H7 (cell line): ENCODE measurements around the gene BCL7C. TPM values are rescaled to one million over a fixed set of nuclear protein-coding genes. Genes with fewer than 3 reads are reported as not detected.

Source experiments
- DNase-seq: peaks from one replicate; pipeline ENCODE4 v3.0.0; 2012
- H3K27me3 ChIP-seq: 2 replicates; pipeline ENCODE4 v1.6.0; 2011; ENCODE audit warnings: mild to moderate bottlenecking, low read length; ENCODE audit not compliant: control insufficient read depth, insufficient read depth
- H3K36me3 ChIP-seq: replicated peaks from 2 replicates; pipeline ENCODE4 v1.5.1; 2011; ENCODE audit warnings: low read length; ENCODE audit not compliant: control insufficient read depth, insufficient read depth
- H3K4me3 ChIP-seq: 2 replicates; pipeline ENCODE4 v1.5.1; 2011; ENCODE audit warnings: low read depth, mild to moderate bottlenecking, control low read depth, low read length, moderate library complexity; ENCODE audit not compliant: insufficient read depth
- total RNA-seq: library from RNA; depleted of rRNA; stranded (reverse); fragments of >200 nt; shearing (Covaris generic); gene quantifications from 2 replicates; pipeline ENCODE4 v1.2.3, GENCODE V29; 2014; rRNA removed

Gene BCL7C
- total RNA-seq, 1 experiment from 2014 or later: 35.5 TPM

- H3K36me3 ChIP-seq: no peaks in the 10 kb centered on the region
- no peak overlapping the region for H3K4me3 ChIP-seq
- peak; percentile 83 for DNase-seq
Measured at GRCh38 chr16:30844671-30845449, 49.0 kb downstream of the BCL7C start.

DNA sequence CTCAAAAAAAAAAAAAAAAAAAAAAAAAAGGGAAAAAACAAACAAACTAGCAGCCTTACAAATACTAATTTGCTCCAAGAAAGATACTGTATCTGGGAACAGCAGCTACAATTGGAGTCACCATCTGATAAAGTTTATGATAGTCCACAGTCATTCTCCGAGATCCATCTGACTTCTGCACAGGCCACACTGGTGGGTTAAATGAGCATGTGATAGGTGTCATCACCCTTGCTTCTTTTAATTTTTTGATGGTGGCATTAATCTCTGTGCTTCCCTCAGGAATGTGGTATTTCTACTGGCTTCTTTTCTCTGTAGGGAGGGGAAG is 49.6 kb downstream of the BCL7C start:
- H3K36me3 ChIP-seq: no peaks in the 10 kb centered on the region
- no peak for DNase-seq
- H3K27me3 ChIP-seq: no peaks in the 10 kb centered on the region
- no peak overlapping the region for H3K4me3 ChIP-seq

More at GRCh38 chr16:30844671-30845449, 49.0 kb downstream of the BCL7C start:
- H3K27me3 ChIP-seq: no peaks in the 10 kb centered on the region

- Histone ChIP-seq H3K4me3 (no peak overlapping the region), H3K36me3 (no peaks in the 10 kb centered on the region), H3K27me3 (no peaks in the 10 kb centered on the region)
- no peak for DNase-seq
Measured at GRCh38 chr16:30843501-30843900, 50.4 kb downstream of the BCL7C start.

- no peaks in the 10 kb centered on the region for H3K36me3 ChIP-seq
- no peak for DNase-seq
- H3K27me3 ChIP-seq: no peaks in the 10 kb centered on the region
- no peak overlapping the region for H3K4me3 ChIP-seq
Measured at GRCh38 chr16:30842971-30843370, 50.9 kb downstream of the BCL7C start.

GRCh38 chr16:30841332-30841731 is 52.5 kb downstream of the BCL7C start:
- Histone ChIP-seq H3K4me3 (no peak overlapping the region), H3K36me3 (no peaks in the 10 kb centered on the region), H3K27me3 (no peaks in the 10 kb centered on the region)
- DNase-seq: no peak

GRCh38 chr16:30840611-30841010 is 53.3 kb downstream of the BCL7C start:
- no peak for DNase-seq
- no peak overlapping the region for H3K4me3 ChIP-seq

DNA sequence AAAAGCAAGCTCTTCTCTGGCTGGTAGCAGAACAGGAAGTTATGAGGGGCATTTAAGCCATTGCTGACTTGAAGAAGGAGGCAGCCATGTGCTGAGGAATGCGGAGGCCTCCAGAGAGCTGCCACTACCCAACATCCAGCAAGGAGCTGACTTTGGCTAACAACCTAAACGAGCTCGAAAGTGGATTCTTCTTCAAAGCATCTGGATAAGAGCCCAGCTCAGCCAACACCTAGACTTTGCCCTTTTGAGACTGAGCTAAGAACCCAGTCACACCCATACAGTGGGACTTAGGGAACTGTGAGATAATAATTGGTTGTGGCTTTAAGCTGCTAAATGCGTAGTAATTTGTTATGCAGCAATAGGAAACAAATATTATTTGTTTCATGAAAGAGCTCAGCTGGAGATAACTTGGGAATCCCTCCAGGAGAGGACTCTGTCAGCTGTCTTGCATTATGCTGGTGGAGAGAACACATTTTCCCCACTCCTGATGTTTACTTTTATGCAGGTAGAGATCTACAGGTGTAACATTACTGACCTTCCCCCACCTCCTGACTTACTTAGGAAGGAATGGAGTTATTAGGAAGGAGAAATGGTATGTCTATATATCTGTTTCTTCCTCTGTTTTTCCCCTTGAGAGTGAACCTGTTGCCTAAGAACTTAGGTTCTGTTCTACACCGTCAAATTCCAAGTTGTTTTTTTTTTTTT is 54.2 kb downstream of the BCL7C start:
- Histone ChIP-seq H3K27me3 (no peaks in the 10 kb centered on the region), H3K36me3 (no peaks in the 10 kb centered on the region), H3K4me3 (no peak overlapping the region)
- no peak for DNase-seq

More at GRCh38 chr16:30840611-30841010, 53.3 kb downstream of the BCL7C start:
- H3K36me3 ChIP-seq: no peaks in the 10 kb centered on the region
- no peaks in the 10 kb centered on the region for H3K27me3 ChIP-seq

DNA sequence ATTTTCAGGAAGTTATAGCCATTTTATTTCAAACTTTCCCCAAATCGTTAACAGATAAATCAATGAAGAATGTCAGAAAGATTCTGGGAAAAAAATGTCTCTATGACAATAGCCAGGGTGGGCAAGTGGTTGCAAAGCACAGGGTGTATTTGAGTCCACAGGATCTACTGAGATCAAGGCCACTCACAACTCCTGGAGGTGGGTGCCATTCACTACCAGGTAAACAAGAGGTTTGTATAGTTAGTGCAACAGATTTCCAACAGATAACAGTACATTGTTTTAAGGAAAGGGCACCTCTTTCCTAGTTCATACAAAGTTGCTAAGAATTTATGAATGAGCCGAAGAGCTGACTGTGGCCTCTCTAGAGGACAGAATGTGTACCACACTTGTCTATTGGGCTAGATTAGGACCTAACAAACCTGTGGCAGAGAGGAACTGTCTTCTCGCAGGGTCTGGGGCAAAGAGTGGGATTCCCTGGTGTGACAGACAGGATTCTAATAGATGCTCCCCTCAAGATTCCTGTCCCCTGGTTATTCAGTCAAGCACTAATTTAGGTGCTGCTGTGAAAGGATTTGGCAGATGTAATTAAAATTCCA is 54.9 kb downstream of the BCL7C start:
- Histone ChIP-seq H3K4me3 (no peak overlapping the region), H3K36me3 (no peaks in the 10 kb centered on the region), H3K27me3 (no peaks in the 10 kb centered on the region)
- DNase-seq: no peak

DNA sequence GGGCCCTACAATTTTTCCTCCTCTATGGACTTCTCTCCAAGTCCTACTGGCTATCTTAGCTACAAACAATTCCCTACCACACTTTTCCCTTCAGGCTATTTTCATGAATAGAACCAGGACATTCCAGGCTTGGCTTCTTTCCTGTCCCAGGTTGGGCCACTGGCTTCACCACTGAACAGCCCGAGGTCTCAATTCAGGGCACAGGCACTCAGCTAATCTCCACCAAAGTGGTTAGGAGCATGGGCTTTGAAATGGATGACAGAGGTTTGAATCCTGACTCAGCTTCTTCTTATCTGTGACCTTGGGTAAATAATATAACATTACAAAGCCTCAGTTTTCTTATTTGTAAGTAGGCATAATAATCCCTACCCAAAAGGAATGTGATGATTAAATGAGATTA is 56.0 kb downstream of the BCL7C start:
- H3K27me3 ChIP-seq: no peaks in the 10 kb centered on the region
- H3K4me3 ChIP-seq: no peak overlapping the region
- no peak for DNase-seq
- no peaks in the 10 kb centered on the region for H3K36me3 ChIP-seq

Other genes with a start within 250 kb of the BCL7C start
- gene PRR14, start 243.1 kb downstream of the BCL7C start, total RNA-seq: 4.7 and 4.8 TPM in 2 replicates
- gene FBRS, start 235.6 kb downstream of the BCL7C start, total RNA-seq: 11.5 and 13.4 TPM in 2 replicates
- 7.4 and 12.1 TPM in 2 replicates for gene SRCAP, start 194.9 kb downstream of the BCL7C start, total RNA-seq
- gene PHKG2, start 145.7 kb downstream of the BCL7C start, total RNA-seq: 27.0 and 32.0 TPM in 2 replicates
- 1.5 and 2.1 TPM in 2 replicates for gene CFAP119, start 132.0 kb downstream of the BCL7C start, total RNA-seq
- 72.6 and 72.9 TPM in 2 replicates for gene RNF40, start 131.8 kb downstream of the BCL7C start, total RNA-seq
- 15.1 and 16.0 TPM in 2 replicates for gene ZNF629, start 106.9 kb downstream of the BCL7C start, total RNA-seq
- 2.0 TPM in 2 replicates for gene CTF1, start 2.5 kb upstream of the BCL7C start, total RNA-seq
- gene FBXL19, start 29.5 kb upstream of the BCL7C start, total RNA-seq: 78.3 and 89.8 TPM in 2 replicates
- gene ORAI3, start 55.0 kb upstream of the BCL7C start, total RNA-seq: 15.3 and 18.4 TPM in 2 replicates
- 4.1 and 5.0 TPM in 2 replicates for gene SETD1A, start 63.7 kb upstream of the BCL7C start, total RNA-seq
- gene HSD3B7, start 91.1 kb upstream of the BCL7C start, total RNA-seq: 4.4 and 8.2 TPM in 2 replicates
- 1.3 and 4.1 TPM in 2 replicates for gene STX1B, start 116.6 kb upstream of the BCL7C start, total RNA-seq
- gene STX4, start 139.5 kb upstream of the BCL7C start, total RNA-seq: 13.6 and 14.2 TPM in 2 replicates
- 16.4 and 19.9 TPM in 2 replicates for gene ZNF668, start 180.2 kb upstream of the BCL7C start, total RNA-seq
- gene ZNF646, start 180.3 kb upstream of the BCL7C start, total RNA-seq: 28.8 and 30.0 TPM in 2 replicates
- gene PRSS53, start 194.9 kb upstream of the BCL7C start, total RNA-seq: 1.3 and 4.5 TPM in 2 replicates
- gene VKORC1, start 200.7 kb upstream of the BCL7C start, total RNA-seq: 127 and 135 TPM in 2 replicates
- 52.7 and 64.0 TPM in 2 replicates for gene BCKDK, start 214.3 kb upstream of the BCL7C start, total RNA-seq
- gene KAT8, start 223.6 kb upstream of the BCL7C start, total RNA-seq: 61.7 and 77.2 TPM in 2 replicates
- 57.1 and 65.4 TPM in 2 replicates for gene PRSS8, start 241.7 kb upstream of the BCL7C start, total RNA-seq